AG20443 (cell line): ENCODE measurements around the gene SCYGR8.
"Not testable (repeated sequence)": the region's sequence is repeated elsewhere in the genome, so short reads cannot be mapped to it uniquely, and the experiment has no call there.

ENCODE experiments used
- DNase-seq: peaks from one replicate; pipeline ENCODE4 v3.0.0; 2012; ENCODE audit warnings: low spot score, mixed read lengths

The SCYGR8 gene, protein sequence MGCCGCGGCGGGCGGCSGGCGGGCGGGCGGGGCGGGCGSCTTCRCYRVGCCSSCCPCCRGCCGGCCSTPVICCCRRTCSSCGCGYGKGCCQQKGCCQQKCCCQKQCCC

DNA sequence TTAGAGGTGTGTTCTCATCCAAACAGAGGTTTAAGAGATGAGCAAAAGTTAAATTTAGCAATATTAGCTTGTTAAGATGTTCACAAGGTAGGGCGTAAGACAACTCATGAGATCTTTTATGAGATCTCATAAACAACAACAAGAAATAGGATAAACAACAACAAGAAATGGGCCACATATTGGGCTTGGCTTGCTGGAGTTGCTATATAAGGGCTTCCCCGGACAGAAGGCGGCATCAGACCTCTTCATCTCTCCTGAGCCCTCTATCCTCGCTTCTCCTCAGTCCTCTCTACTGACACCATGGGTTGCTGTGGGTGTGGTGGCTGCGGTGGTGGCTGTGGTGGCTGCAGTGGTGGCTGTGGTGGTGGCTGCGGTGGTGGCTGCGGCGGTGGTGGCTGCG is at the start of gene SCYGR8:
Gene SCYGR8 (plus strand): TSS at position 301 of the 400 bp plus-strand sequence. CDS start 0 bp downstream, at position 301.
- no peak for DNase-seq

DNA sequence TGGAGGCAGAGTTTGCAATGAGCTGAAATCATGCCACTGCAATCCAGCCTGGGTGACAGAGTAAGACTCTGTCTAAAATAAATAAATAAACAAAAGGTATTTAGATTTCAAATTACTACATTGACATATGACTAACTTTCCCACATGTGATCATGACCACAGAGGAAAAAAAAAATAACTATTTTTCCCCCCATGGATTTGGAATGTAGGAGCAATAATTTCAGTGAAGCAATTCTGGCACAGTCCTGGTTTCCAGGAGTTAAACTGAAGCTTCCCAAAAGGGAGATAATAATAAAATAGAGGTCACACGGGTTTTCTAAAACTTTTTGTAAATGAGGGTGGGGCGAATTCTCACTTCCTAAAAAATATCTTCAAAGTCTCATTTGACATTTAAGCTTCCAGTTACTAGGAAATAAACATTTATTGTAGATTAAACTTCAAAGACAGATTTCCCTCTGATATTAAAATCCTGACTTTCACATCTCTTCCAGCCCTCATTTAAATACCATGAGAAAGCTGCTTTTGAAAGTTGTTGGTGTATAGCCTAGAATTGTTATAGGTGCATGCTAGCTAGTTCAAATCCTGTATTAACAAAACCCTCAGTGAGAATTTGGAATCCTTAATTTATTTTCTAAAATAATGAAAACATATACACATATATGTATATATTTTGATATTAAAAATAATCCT is 48.6 kb upstream of the SCYGR8 start:
- DNase-seq, result no peak

DNA sequence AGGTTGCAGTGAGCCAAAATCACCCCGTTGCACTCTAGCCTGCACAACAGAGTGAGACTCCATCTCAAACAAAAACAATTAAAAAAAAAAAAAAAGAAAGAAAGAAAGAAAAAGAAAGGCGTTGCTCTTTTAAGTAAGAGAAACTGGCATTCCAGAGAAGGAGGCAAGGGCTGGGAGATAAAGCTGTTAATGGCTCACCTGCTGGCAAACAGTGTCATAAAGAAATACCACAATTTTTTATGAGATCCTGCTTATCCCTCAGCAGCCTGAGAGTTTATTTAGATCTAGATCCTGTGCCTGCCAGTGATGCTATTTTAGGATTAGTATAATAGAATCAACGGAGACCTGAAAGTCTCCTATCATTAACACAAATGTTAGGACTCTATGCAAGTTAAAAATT is 44.1 kb upstream of the SCYGR8 start:
- DNase-seq, result no peak

DNA sequence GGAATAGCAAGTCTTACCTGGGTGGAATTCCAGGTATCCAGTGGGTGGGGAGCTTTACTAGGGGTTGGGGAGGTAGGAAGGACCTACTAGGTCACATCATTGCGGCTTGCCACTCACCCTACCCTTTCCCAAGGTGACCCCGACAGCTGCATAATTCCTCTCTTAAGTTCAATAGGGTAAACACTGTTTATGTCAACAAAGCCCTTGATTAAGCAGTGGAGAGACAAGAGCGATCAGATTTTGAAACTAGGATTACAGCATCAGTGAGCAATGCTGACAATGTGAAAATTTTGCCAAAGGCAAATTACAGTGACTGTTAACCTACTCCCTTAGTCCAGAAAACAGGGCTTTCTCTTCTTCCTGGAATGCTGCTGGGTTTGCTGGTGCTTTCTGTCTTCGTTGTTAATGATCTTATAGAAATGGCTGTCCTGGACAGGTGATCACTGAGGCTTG is 42.4 kb upstream of the SCYGR8 start:
- DNase-seq, result peak; percentile 58

DNA sequence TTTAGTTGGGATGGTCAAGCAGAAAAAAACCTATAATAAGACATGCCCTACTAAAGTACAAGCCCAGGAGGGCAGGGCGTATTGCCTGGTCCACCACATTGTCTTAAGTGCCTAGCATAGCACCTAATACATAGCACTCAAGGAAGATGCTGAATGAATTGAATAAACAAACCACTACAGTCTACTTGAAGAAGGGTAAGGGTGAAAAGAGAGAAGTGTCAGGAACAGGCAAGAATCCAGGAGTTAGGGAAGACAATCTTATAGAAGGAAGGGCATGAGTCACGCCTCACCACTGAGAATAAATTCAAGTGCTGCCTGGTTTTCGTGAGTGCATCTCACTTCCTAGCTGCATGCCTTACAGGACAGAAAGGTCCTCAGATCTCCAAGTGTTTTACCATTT is 41.7 kb upstream of the SCYGR8 start:
- no peak for DNase-seq

DNA sequence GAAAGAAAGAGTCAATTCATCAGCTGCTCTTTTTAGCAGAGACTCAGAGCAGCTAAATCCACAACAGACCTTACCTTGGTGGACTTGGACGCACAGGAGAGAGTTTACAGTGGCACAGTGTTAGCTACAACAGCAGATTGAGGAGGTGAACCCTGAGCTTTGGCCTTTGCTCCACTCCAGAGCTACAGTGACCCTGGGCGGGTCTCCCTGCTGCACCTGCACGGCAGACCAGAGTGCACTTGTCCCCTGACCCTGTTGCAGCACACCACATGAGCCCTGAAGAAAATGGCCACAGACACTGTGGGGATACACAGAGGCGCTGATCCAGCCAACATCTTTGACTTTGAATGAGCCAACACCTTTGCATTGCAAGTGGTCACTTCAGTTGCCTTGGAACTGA is 38.8 kb upstream of the SCYGR8 start:
- no peak for DNase-seq

DNA sequence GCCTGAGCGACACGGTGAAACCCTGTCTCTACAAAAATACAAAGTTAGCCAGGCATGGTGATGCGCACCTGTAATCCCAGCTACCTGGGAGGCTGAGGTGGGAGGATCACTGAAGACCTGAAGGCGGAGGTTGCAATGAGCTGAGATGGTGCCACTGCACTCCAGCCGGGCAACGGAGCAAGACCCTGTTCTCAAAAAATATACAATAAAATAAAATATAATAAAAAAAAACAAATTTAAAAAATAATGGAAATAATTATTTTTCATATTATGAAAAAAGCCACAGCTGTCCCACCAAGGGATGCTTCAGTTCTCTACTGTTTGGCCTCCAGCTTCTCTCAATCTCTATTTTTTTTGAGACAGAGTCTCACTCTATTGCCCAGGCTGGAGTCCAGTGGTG is 38.3 kb upstream of the SCYGR8 start:
- DNase-seq, result no peak

DNA sequence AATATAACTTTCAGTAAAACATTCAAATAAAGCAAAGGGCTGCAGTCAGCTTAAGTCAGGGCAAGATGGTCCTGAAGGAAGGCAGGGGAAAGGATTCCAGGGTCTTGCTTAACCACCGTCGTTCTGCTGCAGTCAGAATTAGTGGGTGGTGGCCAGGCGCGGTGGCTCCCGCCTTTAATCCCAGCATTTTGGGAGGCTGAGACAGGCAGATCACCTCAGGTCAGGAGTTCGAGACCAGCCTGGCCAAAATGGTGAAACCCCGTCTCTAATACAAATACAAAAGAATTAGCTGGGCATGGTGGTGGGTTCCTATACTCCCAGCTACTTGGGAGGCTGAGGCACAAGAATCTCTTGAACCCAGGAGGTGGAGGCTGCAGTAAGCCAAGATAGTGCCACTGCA is 34.7 kb upstream of the SCYGR8 start:
- no peak for DNase-seq

DNA sequence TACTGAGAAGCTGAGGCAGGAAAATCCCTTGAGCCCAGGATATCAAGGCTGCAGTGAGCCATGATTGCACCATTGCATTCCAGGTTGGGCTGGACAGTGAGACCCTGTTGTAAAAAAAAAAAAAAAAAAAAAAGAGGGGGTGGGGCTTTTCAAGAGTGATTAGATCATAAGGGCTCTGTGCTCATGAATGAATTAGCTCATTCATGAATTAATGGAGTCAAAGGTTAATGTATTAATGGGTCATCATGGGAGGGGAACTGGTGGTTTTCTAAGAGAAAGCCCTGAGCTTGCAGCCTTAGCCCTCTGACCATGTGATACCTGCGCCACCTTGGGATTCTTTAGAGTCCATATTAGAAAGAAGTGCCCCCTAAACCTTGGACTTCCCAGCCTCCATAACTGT is 32.4 kb upstream of the SCYGR8 start:
- DNase-seq, result no peak

DNA sequence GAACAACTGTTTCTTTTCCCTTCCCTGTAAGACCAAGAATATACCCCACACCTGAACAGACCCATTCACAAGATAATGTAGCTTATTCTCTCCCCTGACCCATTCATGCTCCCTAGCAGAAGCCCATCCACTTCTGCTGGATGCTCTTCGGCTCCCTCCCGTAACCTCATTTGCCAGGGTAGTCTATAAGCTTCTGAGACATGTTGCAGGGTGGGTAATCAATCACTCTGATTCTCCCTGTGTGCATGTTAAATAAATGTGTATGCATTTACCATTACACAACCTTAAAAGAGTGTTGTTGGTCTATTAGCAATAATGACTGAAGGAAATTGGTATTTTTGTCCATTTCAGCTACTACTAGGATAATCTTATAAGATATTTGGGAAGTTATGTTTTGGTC is 29.2 kb upstream of the SCYGR8 start:
- no peak for DNase-seq

DNA sequence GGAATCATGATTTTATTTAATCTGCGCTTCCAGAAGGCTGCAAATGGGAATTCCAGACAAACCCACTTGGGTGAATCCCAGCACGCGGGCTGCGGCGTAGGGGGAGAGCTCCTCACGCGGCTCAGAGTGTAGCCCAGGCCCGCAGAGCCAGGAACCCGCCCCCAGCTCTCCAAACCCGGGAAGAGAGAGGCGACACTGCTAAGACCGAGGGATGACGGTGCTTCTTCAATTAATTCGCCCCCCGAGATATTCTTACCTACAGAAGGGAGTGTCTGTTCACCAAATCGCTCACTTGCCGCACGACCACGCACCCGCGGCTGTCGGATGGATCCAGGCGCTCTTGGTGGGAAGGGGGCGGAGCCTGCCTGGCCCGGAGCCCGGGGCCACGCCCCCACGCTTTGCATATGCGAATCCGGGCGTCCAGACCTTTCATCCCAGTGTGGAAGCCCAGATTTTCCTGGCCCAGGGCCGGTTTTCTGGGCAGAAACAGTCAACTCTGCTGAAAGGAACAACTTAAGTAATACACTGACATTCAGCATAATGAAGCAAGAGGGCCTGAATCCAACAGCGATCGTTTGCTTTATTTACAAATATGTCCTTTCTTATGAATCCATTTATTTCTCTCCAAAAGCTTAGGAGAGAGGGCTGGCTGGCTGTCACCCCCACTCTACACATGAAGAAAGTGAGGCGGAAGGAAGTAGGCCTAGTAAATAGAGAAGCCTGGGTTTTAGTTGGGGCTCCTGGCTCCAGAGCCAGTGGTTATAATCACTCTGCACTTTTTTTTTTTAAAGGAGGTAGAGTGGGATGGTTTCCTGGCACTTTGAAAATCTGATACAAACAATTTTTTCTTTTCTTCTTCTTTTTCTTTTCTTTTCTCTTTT is 27.8 kb upstream of the SCYGR8 start, which contains the start of gene SLC19A3:
Gene SLC19A3 (minus strand): TSS at position 342 of the 881 bp plus-strand sequence. CDS start 15,710 bp downstream, outside the sequence.
- peak; percentile 85 for DNase-seq

DNA sequence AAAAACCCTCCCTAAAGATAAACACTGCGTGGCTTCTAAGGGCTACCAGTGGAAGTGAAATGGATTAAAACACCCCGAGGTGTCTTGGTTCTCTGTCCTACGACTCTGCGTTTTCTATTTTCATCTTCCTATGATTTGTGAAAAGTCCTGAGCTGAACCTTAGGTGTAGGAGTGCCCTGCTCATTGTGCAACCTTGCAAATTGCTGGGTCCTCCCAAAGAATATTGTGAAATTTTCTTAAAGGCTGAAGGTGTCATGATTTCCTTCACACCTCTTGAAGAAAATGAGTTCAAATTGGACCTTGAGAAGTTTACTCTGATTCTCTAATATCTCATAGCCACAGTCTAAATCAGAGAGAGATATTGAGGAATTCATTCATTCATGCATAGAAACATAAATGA is 26.1 kb upstream of the SCYGR8 start:
- no peak for DNase-seq

DNA sequence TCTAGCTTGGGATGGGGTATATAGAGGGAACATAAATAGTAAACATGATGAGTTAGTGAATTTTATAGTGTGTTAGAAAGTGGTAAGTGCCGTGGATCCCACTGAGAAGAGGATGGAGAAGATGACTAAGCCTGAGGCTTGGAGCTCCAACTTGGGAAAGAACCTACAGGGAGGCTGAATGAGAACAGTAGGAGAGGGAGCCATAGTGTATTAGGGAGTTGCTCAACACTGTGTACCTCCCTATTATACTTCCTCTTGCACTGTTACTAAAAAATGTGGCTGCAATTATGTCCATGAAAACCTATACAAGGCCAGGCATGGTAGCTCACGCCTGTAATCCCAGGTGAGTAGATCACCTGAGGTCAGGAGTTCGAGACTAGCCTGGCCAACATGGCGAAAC is 25.0 kb upstream of the SCYGR8 start:
- DNase-seq, result no peak

DNA sequence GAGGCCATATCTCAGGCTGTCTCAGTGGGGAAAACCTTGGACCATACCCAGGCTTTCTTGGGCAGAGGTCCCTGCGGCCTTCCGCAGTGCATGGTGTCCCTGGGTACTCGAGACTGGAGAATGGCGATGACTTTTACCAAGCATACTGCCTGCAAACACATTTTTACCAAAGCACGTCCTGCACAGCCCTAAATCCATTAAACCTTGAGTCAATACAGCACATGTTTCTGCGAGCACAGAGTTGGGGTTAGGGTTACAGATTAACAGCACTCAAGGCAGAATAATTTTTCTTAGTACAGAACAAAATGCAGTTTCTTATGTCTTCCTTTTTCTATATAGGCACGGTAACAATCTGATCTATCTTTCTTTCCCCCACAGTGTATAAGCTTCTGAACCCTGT is 22.9 kb upstream of the SCYGR8 start:
- not testable (repeated sequence) for DNase-seq

DNA sequence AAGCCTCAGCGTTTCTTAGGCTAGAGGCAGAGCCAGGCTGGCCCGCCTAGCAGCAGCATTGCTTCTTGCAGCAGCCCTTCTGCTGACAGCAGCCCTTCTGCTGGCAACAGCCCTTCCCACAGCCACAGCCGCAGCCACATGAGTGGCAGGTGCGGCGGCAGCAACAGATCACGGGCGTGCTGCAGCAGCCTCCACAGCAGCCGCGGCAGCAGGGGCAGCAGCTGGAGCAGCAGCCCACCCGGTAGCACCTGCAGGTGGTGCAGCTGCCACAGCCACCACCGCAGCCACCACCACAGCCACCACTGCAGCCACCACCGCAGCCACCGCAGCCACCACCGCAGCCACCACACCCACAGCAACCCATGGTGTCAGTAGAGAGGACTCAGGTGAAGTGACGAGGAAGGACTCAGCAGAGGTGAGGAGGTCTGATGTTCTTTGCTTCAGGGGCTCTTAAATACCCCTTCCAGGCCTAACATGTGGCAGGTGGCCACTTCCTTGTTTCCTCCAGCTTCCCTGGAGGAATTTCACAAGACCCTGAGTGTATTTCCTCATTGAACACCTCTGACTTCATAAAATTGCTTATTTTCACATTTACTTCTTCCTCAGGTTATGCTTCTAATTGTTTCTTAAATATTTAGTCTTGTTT is 21.2 kb upstream of the SCYGR8 start, which contains the start of gene SCYGR6:
Gene SCYGR6 (minus strand): TSS at position 364 of the 646 bp plus-strand sequence. CDS start 0 bp downstream, at position 364.
- DNase-seq, result no peak

DNA sequence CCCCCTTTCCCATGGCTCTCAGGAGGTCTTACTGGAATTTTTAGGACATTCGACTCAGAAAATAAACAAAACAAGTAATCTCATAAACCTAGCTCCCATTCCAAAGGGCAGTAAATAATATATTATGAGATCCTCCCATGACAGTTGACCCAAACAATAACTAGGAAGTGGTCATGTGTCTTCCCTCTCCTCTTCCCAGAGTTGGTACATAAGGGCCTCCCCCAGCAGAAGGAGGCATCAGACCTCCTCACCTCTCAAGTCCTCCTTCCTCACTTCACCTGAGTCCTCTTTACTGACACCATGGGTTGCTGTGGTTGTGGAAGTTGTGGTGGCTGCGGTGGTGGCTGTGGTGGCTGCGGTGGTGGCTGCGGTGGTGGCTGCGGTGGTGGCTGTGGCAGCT is 17.7 kb upstream of the SCYGR8 start, which contains the start of gene SCYGR7:
Gene SCYGR7 (plus strand): TSS at position 301 of the 400 bp plus-strand sequence. CDS start 0 bp downstream, at position 301.
- no peak for DNase-seq

DNA sequence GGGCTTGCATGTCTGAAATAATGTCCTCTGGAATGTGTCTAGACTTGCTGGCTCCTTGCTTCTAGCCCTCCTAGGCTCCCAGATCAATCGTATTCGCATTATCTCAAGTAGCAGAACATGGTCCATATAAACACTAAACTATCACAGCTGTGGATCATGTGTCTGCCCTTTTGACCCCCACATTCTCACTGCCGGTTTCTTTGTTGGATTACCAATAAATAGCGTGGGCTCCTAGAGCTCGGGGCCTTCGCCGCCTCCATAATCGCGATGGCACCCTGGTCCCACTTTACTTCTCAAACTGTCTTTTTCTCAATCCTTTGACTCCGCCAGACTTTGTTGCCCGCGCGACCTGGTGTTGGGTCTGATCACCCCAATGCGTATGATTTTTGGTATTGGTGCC is 6.3 kb upstream of the SCYGR8 start:
- no peak for DNase-seq

DNA sequence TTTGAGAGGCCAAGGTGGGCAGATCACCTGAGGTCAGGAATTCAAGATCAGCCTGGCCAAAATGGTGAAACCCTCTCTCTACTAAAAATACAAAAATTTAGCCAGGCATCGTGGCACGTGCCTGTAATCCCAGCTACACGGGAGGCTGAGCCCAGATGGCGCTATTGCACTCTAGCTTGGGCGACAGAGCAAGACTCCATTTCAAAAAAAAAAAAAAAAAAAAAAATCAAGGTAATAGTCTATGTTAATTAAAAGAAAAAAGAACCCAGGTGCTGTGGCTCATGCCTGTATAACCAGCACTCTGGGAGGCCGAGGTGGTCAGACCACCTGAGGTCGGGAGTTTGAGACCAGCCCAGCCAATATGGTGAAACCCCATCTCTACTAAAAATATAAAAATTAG is 5.0 kb upstream of the SCYGR8 start:
- not testable (repeated sequence) for DNase-seq

DNA sequence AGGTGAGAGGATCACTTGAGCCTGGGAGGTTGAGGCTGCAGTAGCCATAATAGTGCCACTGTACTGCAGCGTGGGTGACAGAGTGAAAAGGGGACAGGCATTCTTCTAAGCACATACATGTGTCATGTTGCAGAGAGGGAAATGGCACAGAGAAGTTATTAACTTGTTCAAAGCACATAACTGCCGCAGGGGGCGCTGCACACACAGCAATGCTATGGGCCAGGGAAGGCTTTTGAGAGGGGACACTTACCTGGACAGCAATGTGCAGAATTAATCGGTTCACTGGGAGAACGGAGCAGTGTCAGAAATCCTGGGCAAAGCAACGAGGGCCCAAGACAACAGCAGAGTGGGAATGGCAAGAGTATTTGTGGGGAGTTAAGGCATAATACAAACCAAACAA is 2.4 kb downstream of the SCYGR8 start:
- no peak for DNase-seq

DNA sequence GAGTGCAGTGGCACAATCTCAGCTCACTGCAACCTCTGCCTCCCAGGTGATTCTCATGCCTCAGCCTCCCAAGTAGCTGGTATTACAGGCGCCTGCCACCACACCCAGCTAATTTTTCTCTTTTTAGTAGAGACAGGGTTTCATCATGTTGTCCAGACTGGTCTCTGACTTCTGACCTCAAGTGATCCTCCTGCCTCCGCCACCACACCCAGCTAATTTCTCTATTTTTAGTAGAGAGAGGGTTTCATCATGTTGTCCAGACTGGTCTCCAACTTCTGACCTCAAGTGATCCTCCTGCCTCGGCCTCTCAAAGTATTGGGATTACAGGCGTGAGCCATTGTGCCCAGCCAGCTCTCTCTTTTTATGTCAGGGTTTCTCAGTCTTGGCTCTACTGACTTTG is 10.6 kb downstream of the SCYGR8 start:
- DNase-seq, result not testable (repeated sequence)

DNA sequence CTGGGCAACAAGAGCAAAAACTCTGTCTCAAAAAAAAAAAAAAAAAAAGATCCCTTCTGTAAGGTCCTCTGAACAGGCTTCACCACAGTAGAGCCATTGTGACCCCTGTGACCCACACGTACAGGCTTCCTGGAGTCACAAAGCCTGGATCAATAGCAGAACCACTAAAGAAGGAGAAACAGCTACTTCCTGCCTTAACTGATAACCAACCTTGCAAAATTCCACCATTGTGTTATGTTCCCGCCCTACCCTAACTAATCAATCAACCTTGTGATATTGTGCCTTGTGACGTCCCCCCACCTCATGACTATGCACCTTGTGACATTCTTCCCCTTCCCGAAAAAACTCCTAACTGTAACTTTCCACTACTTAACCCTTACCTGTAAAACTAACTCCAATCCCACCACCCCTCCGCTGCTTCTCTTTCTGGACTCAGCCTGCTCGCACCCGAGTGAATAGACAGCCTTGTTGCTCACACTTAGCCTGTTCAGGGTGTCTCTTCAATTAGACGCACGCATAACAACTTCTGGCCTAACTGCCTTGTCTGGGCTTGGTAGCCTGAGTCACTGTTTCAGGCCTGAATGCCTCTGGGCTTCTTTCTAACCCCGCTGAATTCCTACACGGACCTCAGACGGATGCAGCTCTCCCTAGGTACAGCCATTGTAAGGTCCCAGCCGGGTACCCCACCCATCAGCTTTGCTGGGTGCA is 13.9 kb downstream of the SCYGR8 start:
- DNase-seq, result no peak
